ENCODE results near the gene TMEM51.

GRCh38 chr1:15110128-15110866 is 43.2 kb upstream of the TMEM51 start:
- no peak for TF ChIP-seq CTCF (IDR thresholded peaks at IDR 0.05)
- no peak for TF ChIP-seq POLR2AphosphoS5 (IDR thresholded peaks at IDR 0.05)
